Kidney glomerular epithelial cell (primary cell): Measurements from ENCODE around the gene TOM1.

Experiments
- DNase-seq: peaks from one replicate; lab custom pipeline; 2025; lab: John Stamatoyannopoulos, UW

Gene TOM1

DNA sequence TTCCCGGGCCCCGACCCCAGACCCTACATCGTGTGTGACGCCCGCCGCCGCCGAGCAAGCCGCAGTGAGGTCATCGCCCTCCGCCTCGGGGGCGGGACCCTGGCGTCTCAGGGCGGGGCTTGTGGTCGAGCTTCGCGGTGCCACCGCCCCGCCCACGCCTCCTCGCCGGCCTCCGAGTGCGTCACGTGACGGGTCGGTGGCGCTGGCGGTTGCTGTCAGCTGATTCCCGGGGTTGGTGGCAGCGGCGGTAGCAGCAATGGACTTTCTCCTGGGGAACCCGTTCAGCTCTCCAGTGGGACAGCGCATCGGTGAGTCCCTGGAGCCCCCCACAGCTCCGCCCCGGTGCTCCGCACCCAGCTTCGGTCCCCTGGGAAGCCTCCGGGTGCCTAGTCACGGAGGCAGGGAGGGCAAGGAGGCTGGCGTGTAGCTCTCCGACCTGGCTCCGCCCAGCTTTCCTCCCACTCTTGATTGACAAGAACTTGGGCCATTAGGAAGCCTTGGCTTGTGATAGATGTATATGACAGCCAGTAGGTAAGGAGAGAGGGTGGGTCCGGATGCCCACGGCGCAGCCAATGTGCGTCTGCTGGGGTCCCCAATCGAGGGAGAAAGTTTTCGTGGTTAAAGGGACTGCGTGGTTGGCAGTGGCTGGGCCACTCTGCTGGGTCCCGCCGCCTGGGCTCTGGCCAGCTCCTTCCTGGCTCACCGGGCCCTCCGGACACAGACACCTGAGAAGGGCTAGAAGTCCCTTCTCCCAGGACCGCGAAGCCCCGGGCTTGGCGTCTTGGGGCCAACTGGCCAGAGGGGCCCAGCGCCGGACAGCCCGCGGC is at the start of gene TOM1:
Gene TOM1, plus strand, starts transcription at position 222 of the 827 bp plus-strand sequence. Its CDS starts 35 bp downstream, at position 257.
- peak; percentile 95 for DNase-seq

DNA sequence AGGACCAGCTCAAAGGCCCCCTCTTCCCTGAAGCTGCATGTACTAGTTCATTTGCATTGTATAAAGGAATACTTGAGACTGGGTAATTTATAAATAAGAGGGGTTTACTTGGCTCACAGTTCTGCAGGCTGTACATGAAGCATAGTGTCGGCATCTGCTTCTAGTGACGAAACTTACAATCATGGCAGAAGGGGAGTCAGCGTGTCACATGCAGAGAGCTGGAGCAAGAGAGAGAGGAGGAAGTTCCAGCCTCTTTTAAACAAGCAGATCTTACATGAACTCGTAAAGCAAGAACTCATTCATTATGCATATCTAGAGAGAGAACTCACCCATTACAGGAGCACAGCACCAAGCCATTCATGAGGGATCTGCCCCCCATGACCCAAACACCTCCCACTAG is 49.5 kb upstream of the TOM1 start:
- no peak for DNase-seq

DNA sequence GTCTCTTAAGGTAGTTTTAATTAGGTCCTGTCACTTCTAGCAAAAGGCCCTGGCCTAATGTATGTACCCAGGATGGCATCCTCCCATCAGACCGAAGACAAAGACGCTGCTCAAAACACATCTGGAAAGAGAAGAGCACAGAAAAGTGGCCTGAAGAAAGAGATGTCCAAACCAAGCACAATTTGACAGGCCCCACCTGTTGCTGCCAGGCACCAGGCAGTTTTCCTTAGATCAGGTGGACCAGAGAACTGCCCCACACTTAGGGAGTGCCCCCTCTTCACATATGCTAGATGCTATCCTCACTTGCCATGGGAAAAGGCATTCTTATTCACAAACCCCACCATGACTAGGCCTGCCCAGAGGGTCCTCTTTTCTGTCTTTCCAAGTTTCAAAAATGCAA is 45.7 kb upstream of the TOM1 start:
- DNase-seq, result no peak

DNA sequence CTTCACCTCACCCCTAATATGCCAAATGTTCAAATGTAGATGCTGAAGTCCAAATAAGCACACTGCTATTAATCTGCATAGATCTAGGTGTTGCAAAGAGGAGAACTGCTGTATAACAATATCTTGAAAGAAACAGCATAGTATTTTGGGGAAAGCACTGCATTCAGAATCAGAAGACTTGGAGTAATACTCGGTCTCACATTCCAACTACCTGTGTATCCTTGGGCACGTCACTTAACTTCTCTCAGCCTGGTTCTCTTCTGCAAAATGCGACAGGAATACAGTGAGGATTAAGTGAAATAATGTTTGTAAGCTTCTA is 42.7 kb upstream of the TOM1 start:
- no peak for DNase-seq

DNA sequence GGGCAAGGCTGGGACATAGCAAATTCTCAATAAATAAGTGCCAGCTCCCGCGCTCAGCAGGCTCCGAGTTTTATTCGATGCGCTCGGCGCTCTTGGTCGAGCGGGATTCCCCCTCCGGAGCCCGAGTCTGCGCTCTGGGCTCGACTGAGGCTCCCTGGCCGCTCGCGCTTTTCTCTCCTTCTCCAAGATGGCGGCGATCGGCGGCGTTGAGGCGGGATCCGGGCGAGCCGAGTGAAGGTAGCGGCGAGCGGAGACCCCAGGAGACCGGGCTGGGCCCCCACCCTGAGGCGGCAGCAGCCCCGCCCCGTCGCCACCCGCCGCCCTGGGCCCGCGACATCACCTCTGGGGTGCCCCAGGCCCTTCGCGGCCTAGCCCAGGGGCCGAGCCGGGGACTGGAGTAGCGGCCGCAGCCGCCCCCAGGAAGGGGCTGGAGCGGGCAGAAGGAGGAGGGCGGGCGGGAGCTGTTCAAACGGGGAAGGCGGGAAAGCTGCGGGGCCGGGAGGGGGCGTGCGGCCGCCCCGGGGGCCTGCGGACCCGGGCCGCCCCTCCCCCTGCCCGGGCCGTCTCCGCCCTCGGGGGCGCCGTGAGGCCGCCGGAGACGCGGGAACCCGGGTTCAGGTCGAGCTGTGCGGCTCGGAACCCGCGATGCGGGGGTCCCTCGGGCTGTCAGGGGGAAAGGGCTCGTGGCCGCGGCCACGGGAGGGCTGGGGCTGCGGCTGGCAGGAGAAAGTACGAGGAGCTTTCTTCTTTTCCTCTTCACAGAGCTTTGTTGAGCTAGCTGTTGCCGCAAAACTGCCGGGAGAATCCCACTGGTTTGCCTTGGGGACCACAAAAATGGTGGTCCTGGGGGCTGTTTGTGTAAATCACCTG is 42.1 kb upstream of the TOM1 start, which contains the start of gene HMGXB4:
Gene HMGXB4, plus strand, starts transcription at position 173 of the 870 bp plus-strand sequence. CDS start 4,898 bp downstream, outside the sequence.
- DNase-seq, result peak; percentile 58

DNA sequence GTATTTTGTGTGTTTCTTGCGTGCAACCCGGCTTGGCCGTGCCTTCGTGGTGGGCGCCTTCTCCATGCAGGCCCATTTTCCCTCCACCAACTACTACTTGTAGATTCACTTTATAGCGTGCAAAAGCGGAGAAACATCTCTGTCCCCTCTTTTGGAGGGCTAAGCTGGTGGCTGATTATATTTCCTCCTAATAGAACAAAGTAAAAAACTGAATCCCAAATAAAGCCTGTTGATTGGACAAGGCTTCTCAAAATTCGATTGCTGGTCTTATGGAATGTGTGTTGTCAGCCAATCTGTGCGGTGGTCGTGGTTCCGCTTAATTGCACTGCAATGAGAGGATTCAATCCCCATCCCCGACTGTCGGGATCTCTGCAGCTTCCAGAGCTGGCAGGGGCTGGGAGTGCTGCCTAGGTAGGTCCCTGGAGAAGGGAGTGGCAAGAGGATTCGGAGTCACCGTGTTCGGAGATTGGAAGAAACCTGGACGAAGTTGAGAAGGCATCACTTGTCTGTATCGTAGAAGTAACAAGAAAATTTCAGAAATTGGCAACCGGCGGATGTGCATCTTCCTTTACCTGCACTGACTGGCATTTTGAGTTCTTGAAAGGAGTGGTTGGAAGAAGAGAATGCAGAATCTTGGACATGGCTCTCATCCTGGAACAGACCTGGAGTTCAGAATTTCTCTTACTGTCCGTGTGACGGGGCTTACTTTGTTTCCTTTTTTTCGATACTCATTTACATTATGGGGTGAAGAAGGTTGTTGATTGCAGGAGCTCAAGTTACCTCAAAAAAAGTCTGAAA is 41.3 kb upstream of the TOM1 start:
- DNase-seq, result peak; percentile 38

DNA sequence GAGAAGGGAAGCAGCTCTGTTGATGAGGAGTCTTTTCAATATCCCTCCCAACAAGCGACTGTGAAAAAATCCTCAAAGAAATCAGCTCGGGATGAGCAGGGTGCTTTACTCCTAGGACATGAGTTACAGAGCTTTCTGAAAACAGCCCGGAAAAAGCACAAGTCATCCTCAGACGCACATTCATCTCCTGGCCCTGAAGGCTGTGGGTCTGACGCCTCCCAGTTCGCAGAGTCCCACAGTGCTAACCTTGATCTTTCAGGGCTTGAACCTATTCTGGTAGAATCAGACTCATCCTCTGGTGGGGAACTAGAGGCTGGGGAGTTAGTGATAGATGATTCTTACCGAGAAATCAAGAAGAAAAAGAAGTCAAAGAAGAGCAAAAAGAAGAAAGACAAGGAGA is 34.7 kb upstream of the TOM1 start:
- no peak for DNase-seq

DNA sequence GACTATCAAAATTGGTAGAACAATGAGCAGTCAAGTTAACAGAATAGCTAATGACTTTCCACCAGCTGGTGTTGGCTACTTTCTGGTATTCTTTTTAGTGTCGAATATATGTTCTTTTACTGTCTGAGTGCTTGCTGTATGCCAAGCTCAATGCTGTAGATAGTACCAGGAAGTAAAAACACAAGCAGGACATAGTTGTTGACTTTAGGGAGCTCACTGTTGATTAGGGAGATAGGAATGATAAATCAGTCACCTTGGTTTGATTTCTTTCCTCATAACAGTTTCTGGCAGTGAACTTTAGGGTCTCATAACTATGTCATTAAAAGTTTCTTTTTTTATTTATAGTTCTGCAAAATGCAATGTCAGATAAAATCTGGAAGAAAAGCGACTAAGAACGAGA is 33.4 kb upstream of the TOM1 start:
- DNase-seq, result no peak

DNA sequence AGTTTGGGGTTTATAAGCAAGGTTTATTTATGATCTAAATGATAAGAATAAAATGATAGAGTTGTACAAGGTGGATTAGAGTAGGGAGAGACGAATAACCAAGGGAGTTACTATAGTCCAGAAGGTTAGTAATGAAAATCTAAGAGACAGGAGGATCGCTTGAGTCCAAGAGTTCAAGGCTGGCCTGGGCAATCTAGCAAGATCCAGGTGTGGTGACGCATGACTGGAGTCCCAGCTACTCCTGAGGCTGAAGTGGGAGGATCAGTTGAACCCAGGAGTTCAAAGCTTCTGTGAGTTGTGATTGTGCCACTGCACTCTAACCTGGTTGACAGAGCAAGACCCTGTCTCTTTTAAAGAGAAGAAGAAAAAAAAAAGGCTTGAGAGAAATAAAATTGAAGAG is 30.1 kb upstream of the TOM1 start:
- no peak for DNase-seq

DNA sequence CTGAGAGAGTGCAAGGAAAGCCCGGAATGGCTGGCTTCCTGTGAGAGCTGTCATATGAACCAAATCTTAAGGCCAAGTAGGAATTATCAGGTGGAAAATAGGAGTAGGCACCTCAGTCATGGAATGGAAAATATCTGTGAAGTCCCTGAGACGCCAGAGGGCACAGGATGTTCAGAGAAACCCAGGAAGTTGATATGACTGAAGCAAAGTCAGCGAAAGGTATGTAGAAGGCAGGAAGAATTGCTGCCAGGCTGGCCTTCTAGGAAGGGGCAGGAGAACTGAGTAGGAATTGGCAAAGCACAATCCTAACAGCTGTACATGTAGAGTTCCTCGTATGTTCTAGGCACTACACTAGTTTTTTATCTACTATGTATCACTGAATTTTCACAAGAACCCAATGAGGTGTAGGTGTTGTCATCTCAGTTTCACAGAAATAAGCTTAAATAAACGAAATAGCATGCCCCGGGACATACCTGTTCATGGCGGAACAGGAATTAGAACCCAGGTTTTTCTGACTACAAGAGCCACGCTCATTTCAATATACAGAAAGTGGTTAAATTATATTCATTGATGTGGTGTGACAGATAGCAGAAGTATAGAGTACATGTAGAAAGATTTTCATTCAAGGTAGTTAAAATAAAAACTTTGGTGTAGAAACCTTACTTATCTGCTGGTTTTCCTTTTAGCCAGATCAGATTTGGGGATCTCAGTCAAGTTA is 25.4 kb upstream of the TOM1 start:
- no peak for DNase-seq

DNA sequence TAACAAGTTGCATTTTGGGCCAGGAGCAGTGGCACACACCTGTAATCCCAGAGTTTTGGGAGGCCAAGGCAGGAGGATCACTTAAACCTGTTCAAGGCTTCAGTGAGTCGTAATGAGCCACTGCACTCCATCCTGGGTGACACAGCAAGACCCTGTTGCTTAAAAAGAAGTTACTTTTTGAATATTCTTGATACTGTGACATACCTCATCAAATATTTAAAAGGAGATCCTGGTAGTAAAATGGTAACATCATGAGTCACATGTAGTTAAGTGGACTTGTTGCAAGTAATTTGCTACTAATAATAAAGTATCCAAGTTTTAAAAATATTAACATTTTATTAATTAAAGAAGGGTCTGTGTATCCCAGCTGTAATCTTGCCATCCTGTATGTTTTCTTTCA is 24.1 kb upstream of the TOM1 start:
- no peak for DNase-seq

DNA sequence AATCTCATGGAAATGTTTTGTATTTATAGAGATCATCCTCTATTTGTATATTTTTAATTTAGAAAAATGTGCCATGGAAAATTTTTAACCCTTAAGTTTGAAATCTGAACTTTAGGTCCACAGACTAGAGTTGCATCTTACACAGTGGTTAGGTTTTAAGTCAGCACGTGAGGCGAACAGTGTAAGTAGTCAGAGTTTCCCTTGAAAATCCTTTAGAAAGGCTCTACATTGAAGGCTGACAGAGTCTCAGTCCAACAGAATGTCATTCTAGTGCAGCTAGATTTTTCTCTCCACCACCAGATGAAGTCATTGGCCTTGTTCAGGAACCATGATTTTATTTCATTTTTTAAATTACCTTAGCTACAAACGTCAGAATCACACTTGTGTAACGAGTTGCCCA is 23.7 kb upstream of the TOM1 start:
- DNase-seq, result no peak

DNA sequence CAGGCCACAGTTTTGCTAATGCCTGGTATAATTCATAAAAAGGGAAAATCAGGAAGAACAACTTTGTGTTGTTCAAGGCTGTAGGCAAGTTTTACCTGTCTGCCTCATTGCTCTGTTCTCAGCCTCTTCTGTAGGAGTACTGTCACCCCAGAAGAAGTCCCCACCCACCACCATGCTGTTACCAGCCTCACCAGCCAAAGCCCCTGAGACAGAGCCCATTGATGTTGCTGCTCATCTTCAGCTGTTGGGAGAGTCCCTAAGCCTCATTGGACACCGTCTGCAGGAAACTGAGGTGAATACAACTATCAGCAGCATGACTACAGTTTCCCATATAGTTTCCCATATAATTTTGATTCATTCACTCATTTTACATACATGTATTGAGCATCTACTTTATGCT is 11.6 kb upstream of the TOM1 start:
- DNase-seq, result no peak

DNA sequence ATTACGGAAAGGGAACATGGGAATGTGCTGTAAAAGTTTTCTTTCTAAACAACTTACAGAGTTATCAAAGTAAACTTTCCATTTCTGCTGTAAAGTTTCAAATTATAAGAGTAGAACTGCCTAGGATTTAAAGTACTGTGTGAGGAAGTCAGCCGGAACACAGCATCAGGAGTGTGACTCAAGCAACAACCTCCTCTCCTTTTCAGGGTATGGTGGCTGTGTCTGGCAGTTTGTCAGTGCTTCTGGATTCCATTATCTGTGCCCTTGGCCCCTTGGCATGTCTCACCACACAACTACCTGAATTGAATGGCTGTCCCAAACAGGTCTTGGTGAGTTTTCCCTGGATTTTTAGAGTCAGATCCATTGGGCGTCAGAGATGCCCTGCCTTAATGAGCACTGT is 6.9 kb upstream of the TOM1 start:
- peak; percentile 56 for DNase-seq

DNA sequence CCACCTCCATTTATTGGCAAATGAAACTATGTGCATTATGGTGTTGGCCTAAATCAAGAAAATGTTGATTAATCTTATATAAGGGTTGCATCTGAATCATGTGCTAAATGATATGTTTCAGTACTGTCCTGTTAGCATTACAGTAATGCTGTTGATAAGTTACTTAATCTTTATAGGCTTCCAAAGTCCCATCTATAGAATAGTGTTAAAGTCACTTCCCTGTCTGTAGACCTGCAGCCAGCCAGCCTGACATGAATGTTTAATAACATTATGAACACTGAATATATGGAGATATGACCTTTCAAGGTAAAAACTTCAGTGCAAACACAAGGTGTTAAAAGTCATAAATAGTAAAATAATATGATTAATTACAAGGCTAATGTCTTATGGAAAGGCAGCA is 3.6 kb upstream of the TOM1 start:
- no peak for DNase-seq

DNA sequence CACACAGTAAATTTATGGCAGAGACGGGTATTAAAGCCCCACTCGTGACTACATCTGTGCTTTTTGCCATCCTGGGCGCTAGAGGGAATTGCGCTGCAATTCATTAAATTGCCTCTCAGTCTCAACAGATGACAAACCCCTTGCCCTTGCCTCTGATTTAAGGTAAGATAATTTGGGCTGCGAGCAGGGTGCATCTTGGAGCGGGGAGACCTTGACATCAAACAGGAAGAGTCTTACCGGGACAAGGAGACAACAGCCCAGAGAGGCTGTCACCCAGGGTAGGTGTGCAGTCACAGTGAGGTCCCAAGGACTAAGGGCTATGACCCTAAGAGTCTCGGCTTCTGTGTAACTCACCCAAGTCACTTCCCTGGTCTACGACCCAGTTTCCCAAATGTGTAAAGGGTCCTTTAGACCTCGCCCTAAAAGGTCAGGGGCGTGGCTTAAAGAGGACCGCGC is 449 bp upstream of the TOM1 start:
- no peak for DNase-seq

DNA sequence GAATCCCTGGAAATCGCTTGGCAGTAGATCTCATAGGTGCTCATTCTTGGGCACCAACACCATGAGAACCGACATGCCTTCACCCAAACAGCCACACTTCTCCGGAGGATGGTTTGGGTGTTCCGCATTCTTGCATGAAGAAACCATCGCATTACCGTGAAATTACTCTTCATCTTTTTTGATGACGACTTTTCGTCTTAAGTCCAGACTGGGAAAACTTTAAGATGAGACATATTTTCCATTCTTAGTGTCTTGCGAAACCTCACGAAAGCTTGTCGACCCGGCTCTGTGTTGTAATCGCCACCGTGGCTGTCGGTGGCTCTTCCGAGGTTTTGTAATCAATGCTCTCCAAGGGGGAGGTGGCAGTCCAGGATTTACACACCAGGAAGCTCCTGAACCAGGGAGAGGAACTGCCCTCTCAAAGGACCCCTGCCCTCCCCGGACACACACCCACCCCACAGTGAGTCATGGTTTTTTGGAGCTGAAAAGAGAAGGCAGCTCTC is 1.7 kb downstream of the TOM1 start:
- peak; percentile 19 for DNase-seq

DNA sequence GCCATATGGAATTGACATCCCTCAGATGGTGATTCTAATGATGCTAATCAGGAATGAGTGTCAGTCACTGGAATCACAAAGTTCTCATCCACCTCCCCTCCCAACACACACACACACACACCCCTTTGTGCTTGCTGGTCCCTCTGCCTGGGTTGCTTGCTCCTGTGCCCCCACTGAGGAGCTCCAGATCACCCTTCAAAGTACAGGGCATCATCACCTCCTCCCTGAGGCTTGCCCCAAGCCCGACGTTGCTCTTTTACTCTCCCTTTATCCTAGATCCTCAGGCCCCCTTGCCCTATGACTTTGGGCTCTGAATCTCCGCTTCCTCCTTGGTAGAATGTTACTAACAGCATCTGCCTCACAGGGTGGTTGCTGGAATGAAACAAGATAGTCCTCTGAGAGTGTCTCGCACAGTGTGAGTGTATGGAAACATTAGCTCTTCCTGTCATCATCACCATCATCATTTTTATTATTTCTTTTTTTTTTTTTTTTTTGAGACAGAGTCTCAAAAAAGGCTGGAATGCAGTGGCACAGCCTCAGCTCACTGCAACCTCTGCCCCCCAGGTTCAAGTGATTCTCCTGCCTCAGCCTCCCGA is 3.4 kb downstream of the TOM1 start:
- DNase-seq, result no peak

DNA sequence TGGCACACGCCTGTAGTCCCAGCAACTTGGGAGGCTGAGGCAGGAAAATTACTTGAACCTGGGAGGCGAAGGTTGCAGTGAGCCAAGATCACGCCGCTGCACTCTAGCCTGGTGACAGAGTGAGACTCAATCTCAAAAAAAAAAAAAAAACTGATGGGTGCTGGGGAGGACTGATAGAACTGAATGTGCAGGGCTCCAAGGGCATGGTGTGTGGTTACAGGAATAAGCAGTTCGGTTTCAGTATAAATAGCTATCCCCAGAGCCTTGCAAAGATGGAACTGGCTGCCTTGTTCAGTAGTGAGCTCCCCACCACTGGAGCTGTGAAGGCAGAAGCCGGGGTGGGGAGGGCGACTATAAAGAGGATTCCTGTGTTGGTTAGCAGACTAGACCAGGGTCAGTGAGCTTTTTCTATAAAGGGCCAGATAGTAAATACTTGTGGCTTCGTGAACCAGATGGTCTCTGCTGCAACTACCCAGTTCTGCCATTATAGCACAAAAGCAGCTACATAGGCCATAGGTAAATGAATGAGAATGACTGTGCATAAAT is 5.9 kb downstream of the TOM1 start:
- DNase-seq, result no peak

DNA sequence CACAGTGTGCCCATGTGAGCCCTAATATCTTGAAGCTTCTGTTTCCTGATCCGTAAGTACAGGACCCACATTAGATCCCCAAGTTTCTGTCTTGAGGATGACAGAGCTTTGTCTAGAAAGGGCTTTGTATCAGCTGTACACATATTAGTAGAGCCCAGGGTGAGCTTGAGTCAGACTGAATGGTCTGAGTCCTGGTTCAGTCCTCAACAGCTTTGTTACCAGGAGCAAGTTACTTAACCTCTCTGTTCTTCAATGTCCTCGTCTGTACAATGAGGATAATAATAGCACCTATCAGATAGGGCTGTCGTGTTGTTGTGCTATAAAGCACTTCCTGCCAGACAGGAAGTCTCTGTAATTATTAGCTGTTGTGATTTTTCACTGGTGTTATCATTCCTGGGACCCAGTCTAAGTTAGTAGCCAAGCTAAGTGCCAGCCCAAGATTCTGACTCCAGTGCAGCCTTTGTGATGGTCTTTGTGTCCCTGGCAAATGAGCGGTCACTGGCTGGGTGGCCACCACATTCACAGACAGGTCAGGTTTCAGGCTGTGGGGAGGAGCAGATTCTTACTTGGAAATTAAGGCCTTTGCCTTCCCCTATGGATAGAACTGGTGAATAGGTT is 6.8 kb downstream of the TOM1 start:
- DNase-seq, result no peak
